ENCODE results near the gene OR2V1. TPM values are rescaled to one million over a fixed set of nuclear protein-coding genes. Genes with fewer than 3 reads are reported as not detected.

OR2V1 gene
- total RNA-seq, 4 donors from 2014 or later, result not detected

DNA sequence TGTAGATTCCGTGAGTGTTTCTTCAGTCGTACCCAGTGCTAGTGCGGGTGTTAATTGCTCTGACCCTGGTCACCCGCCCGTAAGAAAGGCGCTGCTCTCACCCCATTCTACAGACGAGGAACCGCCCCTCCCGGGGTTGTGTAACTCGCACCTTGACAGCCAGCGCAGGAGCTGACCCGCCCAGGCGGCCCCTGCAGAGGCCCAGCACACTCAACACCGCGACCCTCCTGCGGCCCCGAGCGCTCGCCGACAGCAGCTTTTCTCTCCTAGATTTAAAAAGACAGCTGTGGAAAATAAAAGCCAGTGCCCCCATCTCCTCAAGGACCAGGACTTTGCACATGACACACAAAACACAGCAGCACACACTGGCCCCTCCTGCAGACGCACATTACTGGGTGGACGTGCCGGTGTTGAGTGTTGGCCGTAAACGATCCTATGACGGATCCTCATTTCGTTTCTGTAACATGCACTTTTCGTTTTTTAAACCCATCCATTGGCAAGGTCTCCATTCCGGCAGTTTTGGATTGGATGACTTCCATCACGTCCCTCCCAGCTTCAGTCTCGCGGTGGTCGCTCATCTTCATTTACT is 39.4 kb upstream of the OR2V1 start:
- TF ChIP-seq, protein P1, sequence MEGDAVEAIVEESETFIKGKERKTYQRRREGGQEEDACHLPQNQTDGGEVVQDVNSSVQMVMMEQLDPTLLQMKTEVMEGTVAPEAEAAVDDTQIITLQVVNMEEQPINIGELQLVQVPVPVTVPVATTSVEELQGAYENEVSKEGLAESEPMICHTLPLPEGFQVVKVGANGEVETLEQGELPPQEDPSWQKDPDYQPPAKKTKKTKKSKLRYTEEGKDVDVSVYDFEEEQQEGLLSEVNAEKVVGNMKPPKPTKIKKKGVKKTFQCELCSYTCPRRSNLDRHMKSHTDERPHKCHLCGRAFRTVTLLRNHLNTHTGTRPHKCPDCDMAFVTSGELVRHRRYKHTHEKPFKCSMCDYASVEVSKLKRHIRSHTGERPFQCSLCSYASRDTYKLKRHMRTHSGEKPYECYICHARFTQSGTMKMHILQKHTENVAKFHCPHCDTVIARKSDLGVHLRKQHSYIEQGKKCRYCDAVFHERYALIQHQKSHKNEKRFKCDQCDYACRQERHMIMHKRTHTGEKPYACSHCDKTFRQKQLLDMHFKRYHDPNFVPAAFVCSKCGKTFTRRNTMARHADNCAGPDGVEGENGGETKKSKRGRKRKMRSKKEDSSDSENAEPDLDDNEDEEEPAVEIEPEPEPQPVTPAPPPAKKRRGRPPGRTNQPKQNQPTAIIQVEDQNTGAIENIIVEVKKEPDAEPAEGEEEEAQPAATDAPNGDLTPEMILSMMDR (IDR thresholded peaks at IDR 0.05; ENCODE audit: low read depth), result no peak

DNA sequence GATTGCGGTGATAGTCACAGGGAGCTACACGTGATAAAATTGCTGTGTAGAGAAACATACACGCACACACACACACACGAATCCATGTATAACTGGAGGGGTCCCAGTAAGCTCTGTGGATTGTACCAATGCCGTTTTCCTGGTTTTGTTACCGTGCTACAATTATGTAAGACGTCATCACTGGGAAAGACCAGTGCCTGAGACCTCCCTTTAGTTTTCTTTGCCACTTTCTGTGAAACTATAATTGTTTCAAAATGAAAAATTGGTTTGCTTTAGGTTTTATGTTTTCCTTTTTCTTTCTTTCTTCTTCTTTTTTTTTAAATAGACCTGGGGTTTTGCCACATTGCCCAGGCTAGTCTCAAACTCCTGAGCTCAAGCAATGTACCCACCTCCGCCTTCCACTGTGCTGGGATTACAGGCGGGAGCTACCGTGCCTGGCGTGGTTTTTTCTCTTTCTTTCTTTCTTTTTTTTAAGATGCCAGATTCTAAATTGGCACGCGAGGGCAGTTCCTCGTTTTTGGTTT is 37.7 kb upstream of the OR2V1 start:
- TF ChIP-seq, protein P1 (IDR thresholded peaks at IDR 0.05; ENCODE audit: low read depth), result no peak

DNA sequence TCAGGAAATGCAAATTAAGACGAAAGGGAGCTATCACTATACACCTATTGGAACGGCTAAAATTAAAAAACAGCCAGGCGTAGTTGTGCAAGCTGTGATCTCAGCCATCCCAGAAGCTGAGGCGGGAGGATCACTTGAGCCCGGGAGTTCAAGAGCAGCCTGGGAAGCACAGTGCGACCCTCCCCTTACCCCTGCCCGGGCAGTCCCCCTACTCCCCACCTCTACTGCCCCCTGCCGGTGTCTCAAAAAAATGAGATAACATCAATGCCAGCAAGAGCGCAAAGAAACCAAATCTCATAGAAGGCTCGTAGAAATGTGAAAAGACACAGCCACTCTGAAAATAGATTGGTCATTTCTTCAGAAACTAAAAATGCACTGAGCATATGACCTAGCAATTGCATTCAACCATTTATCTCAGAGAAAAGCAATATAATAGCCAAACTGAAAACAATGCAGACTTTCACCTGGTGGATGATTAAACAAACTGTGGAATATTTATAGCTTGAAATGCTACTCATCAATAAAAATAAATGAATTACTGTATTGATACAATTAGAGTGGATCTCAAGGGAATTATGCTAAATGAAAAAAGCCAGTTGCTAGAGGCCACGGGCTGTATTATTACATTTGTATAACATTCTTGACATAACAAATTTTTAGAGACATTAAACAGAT is 37.0 kb upstream of the OR2V1 start:
- TF ChIP-seq, protein P1 (IDR thresholded peaks at IDR 0.05; ENCODE audit: low read depth), result no peak

DNA sequence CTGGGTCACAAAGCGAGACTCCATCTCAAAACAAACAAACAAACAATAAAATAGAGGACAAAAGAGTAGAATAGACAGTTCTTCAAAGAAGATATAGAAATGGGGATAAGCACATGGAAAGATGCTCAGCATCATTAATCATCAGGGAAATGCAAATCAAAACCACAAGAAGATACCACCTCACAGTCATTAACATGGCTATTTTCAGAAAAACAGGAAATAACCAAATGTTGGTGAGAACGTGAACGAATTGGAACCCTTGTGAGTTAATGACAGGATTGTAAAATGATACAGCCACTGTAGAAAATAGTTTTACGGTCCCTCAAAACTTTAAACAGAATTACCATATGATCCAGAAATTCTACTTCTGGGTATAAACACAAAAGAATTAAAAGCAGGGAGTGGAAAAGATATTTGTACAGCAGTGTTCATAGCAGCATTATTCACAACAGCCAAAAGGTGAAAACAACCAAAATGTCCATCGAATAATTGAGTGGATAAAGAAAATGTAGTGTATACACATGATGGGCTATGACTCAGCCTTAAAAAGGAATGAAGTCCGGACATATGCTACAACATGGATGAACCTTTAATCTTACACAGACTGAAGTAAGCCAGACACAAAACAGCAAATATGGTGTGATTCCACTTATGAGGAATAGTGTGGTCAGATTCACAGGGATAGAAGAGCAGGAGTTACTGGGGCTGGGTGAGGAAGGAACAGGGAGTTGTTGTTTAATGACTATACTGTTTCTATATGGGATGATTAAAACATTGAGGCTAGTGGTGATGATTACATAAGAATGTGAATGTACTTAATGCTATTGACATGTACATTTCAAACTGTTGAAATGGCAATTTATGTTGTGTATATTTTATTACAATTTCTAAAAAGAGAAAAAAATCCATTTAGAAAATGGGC is 36.1 kb upstream of the OR2V1 start:
- TF ChIP-seq, protein P1 (IDR thresholded peaks at IDR 0.05; ENCODE audit: low read depth), result no peak

DNA sequence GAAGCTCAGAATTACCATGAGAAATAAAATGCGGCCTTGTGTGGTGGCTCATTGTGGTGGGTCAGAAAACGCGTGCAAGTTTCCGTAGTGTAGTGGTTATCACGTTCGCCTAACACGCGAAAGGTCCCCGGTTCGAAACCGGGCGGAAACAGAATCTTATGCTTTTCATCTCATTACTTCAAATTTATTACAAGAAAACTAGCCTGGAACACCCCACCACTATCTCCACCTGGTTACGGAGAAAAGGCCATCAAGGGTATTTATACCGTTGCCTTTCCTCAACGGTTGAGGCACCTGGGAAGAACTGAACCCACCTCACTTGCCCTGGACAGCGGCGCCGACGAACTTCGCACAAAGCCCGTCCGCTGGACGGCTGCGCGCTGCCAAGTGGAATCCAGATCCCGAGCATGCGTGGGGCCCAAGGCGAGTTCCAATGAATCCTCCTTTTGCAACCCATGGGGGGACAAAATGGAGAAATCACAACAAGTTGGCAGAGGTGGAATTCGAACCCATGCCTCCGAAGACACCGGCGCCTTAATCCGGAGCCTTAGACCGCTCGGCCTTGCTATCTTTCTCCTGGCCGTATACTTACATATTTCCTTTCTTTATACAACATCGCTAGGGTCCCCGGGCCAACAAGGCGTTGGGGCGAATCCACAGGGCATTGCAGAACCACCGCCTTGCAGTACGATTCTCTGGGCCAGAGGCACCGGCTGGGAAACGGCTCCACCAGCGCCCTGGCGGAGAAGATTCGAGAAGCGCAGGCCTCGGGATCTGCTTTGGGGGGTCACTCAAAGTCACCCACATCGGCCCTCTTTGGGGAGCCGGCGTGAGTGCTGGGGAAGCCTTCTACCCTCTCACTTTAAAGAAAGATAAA is 33.3 kb upstream of the OR2V1 start:
- TF ChIP-seq, protein P1 (IDR thresholded peaks at IDR 0.05; ENCODE audit: low read depth), result no peak

DNA sequence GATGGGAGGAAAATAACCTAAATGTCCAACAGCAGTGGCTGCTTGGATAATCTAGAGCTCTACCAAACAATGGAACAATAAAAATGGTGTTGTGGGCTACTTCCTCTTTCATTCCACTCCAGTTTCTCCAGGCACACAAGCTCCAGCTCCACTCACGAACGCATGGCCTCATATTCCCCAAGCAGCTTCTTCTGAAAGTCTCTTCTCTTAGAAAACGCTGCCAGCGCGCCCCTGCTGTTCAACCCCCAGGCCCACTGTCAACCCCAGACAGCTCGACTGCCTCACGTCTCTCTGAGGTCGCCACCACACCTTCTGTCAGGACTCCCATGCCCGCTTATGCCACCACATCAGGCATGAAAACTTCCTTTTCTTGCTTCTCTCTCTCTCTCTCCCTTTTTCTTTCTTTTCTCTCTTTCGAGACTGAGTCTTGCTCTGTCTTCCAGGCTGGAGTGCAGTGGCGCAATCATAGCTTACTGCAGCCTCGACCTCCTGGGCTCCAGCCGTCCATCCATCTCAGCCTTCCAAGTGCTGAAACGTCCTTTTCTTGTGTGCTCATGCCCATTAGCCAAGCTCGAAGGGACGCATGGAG is 32.6 kb upstream of the OR2V1 start:
- TF ChIP-seq, protein P1 (IDR thresholded peaks at IDR 0.05; ENCODE audit: low read depth), result no peak

Data from subcutaneous adipose tissue (tissue), 4 donors.